Aorta (tissue), 5 donors: ENCODE measurements around the gene SLC16A10. TPM values are rescaled to one million over a fixed set of nuclear protein-coding genes. Genes with fewer than 3 reads are reported as not detected.
"Not testable (repeated sequence)": the region's sequence is repeated elsewhere in the genome, so short reads cannot be mapped to it uniquely, and the experiment has no call there.

Experiments used
- ATAC-seq: fragments of 200-7000 bp; cut with Tn5 transposase; one replicate; pipeline ENCODE4 v1.9.1; 2022; ENCODE audit warnings: moderate library complexity; ENCODE audit not compliant: low FRiP score
- DNase-seq, 2 donors: peaks; one replicate each; pipeline ENCODE4 v3.0.0-alpha.2; 2020
- H3K27ac ChIP-seq, 2 donors: one replicate each; pipeline ENCODE4 v1.5.1; 2013; ENCODE audit warnings: low read length in 2 of 2, mild to moderate bottlenecking in 2 of 2, moderate library complexity in 2 of 2, control low read depth in 1 of 2, inconsistent platforms in 1 of 2, low read depth in 1 of 2
- H3K27me3 ChIP-seq, 2 donors: one replicate each; pipeline ENCODE4 v1.6.1; 2013; ENCODE audit warnings: control low read depth in 1 of 2, low read length in 1 of 2, mild to moderate bottlenecking in 1 of 2, moderate library complexity in 1 of 2; ENCODE audit not compliant: insufficient read depth in 2 of 2, control insufficient read depth in 1 of 2
- H3K36me3 ChIP-seq, 2 donors: one replicate each; pipeline ENCODE4 v1.6.1; 2013; ENCODE audit warnings: control low read depth in 1 of 2, low read length in 1 of 2, mild to moderate bottlenecking in 1 of 2; ENCODE audit not compliant: insufficient read depth in 2 of 2, control insufficient read depth in 1 of 2
- H3K4me1 ChIP-seq, 2 donors: one replicate each; pipeline ENCODE4 v1.6.1; 2013; ENCODE audit warnings: low read length in 2 of 2, control low read depth in 1 of 2, mild to moderate bottlenecking in 1 of 2, moderate library complexity in 1 of 2; ENCODE audit not compliant: insufficient read depth in 2 of 2, control insufficient read depth in 1 of 2
- H3K4me3 ChIP-seq, 2 donors: one replicate each; pipeline ENCODE4 v1.5.1; 2013; ENCODE audit warnings: low read length in 2 of 2, control low read depth in 1 of 2, mild to moderate bottlenecking in 1 of 2
- H3K9me3 ChIP-seq: one replicate; pipeline ENCODE4 v1.6.1; 2013; ENCODE audit warnings: mild to moderate bottlenecking, low read length; ENCODE audit not compliant: control insufficient read depth
- WGBS, 2 donors: extraction: QIAGEN DNeasy Blood & Tissue Kit; methylation state at CpG; one replicate each; pipeline ENCODE4 v1.1.7; 2013; 5-methylcytosine and 5-hydroxymethylcytosine counted together
- intact Hi-C, 2 donors: fragments of 100-400 bp; cut with DNase I; formaldehyde crosslinking; loops; one replicate each; pipeline versions ENCODE4 v1.14.2 to v1.15.0; 2022
- polyA plus RNA-seq, 2 donors: library from polyadenylated mRNA; stranded (reverse); fragments of 200-250 nt; gene quantifications; one replicate each; pipeline ENCODE4 v1.2.3, GENCODE V29; 2013
- total RNA-seq, 2 donors: library from RNA; stranded (reverse); fragmentation: NEBNext Ultra II Directional; extraction: Animal tissue kit (Norgen Biotek cat#: 25700); gene quantifications; one replicate each; pipeline ENCODE4 v1.2.1, GENCODE V29; 2021
- donor health status: healthy with polysubstance abuse.
- donor health status: Bipolar disorder and iron deficiency.
- donor health status: DM: no; HTN: no; CAD: no.
- donor health status: DM: no; HTN: no; CAD: no.
- donor health status: DM: yes; HTN: yes; CAD: no.

Gene SLC16A10
- total and polyA plus RNA-seq, 4 donors: 0.05 to 13.1 (median 9.0) TPM

DNA sequence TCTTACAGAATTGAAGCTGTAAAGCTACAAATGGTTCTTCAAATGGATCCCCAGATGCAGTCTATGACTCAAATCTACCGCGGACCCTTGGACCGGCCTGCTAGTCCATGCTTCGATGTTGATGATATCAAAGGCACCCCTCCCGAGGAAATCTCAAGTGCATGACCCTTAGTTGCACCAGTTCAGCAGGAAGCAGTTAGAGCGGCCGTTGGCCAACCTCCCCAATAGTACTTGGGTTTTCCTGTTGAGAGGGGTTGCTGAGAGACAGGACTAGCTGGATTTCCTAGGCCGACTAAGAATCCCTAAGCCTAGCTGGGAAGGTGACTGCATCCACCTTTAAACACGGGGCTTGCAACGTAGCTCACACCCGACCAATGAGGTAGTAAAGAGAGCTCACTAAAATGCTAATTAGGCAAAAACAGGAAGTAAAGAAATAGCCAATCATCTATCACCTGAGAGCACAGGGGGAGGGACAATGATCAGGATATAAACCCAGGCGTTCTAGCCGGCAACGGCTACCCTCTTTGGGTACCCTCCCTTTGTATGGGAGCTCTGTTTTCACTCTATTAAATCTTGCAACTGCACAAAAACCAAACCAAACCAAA, 50.3 kb downstream of the SLC16A10 start:
- H3K4me1 ChIP-seq, H3K4me3 ChIP-seq, H3K9me3 ChIP-seq, DNase-seq, H3K27ac ChIP-seq, H3K27me3 ChIP-seq, ATAC-seq, intact Hi-C loops, H3K36me3 ChIP-seq: not testable (repeated sequence)
- WGBS, 2 donors: 89% methylated on average over 14 of the region's 14 CpGs

DNA sequence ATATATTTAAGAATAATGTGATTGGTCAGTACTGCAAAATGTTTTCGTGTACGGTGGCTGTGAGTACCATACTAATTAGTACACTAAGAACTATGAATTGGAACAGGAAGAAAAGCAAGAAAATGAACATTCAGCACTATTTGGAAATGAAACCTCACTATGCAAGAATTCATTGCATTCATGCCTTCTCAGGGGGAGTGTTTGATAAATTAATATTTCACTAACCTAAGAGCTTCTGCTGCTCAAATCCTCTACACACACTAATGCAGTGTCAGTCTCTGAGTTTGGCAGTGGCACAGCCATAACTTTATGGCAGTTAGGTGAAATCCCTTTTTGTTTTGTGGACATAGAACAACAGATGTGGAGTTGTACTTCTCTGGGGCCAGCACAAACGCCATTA, 60.1 kb downstream of the SLC16A10 start:
- peaks cover 1% of the 10 kb centered on the region for H3K9me3 ChIP-seq
- no peak overlapping the region for H3K27ac ChIP-seq
- no peaks in the 10 kb centered on the region for H3K27me3 ChIP-seq
- DNase-seq (no peak), ATAC-seq (no peak)
- intact Hi-C loops: no loop called here
- no peaks in the 10 kb centered on the region for H3K36me3 ChIP-seq
- 73 to 76% methylated on average over 3 of the region's 3 CpGs for WGBS, 2 donors
- H3K4me1 ChIP-seq: no peaks in the 10 kb centered on the region
- H3K4me3 ChIP-seq: no peak overlapping the region

DNA sequence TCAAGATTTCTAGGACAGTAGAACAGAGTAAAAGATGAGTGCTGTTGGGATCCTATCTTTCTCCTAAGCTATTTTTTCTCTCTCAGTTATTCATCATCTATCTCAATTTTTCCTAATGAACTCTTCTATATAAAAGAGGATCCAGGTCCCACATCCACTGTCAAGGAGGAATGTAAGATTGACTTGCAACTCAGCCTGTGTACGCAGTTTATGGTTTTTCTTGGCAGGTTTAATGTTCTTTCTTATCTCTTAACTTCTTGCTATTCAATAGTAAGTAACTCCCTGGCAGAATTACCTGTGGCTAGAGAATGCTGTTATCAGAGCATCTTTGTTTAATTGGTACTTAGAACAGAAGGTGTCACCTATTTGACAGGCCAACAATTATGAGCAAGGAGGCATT, 60.8 kb downstream of the SLC16A10 start:
- peaks cover 1% of the 10 kb centered on the region for H3K9me3 ChIP-seq
- intact Hi-C loops: no loop called here
- no peaks in the 10 kb centered on the region for H3K36me3 ChIP-seq
- no peak overlapping the region for H3K4me3 ChIP-seq
- WGBS, 2 donors: 43 to 53% methylated on average over 1 of the region's 1 CpG
- ATAC-seq: no peak
- no peak overlapping the region for H3K27ac ChIP-seq
- H3K4me1 ChIP-seq: no peaks in the 10 kb centered on the region
- no peak for DNase-seq
- no peaks in the 10 kb centered on the region for H3K27me3 ChIP-seq

DNA sequence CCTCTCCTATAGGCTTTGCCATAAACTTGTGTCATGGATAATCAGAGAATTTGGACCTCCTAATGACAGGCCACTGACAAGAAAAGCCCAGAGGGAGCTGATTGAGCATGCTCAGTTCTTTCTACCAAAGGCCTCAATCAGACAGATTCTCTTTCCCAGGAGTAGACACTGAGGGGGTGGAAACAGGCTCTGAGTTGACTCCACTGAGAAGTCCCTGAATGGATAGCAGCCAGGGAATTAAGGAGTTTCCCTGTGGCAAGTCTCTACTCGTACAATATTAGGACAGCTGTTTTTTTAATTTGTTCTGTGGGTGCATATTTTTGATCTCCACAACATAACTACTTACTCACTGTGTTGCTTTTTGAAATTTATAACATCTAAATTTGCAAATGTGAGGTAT, 63.3 kb downstream of the SLC16A10 start:
- Histone ChIP-seq H3K27ac (no peak overlapping the region), H3K4me3 (no peak overlapping the region), H3K36me3 (no peaks in the 10 kb centered on the region), H3K27me3 (no peaks in the 10 kb centered on the region), H3K4me1 (no peaks in the 10 kb centered on the region), H3K9me3 (peaks cover 1% of the 10 kb centered on the region)
- intact Hi-C loops: no loop called here
- no peak for DNase-seq
- ATAC-seq: no peak
- WGBS, 2 donors: 26 to 31% methylated on average over 1 of the region's 1 CpG

DNA sequence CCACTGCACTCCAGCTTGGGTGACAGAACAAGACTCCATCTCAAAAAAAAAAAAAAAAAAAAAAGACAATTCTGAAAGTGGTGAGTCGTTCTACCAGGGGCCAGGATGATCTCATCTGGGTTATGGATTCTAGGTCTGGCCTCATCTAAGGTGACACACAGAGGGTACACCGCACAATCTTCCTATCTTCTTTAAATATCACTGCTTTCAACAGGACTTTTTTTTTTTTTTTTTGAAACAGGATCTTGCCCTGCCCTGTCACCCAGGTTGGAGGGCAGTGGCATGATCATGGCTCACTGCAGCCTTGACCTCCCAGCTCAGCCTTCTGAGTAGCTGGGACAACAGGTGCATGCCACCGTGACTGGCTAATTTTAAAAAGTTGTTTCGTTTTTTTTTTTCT, 67.7 kb downstream of the SLC16A10 start:
- H3K4me1 ChIP-seq: no peaks in the 10 kb centered on the region
- no peak for ATAC-seq

DNA sequence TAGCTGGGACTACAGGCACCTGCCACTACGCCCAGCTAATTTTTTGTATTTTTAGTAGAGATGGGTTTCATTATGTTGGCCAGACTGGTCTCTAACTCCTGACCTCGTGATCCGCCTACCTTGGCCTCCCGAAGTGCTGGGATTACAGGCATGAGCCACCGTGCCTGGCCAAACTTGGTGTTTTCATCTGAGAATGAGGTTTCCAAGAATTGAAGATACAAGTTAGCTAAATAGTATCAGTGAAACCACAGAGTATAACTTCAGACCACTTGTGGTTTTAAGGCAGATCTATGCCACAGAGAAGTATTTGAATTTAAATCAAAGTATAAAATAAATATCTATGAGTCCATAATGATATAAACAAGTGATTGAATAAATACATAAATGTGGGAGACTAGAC, 70.1 kb downstream of the SLC16A10 start:
- no peaks in the 10 kb centered on the region for H3K4me1 ChIP-seq
- WGBS, 2 donors: 86 to 90% methylated on average over 5 of the region's 5 CpGs
- H3K9me3 ChIP-seq: no peaks in the 10 kb centered on the region
- no peaks in the 10 kb centered on the region for H3K27me3 ChIP-seq
- no peak overlapping the region for H3K4me3 ChIP-seq
- no peak overlapping the region for H3K27ac ChIP-seq
- ATAC-seq (no peak), DNase-seq (no peak)
- no peaks in the 10 kb centered on the region for H3K36me3 ChIP-seq
- intact Hi-C loops: no loop called here

More for the DNA sequence above, 67.7 kb downstream of the SLC16A10 start:
- no peak for DNase-seq
- WGBS, 2 donors: 86 to 87% methylated on average over 4 of the region's 4 CpGs
- Histone ChIP-seq H3K36me3 (no peaks in the 10 kb centered on the region), H3K9me3 (peaks cover 1% of the 10 kb centered on the region), H3K27me3 (no peaks in the 10 kb centered on the region), H3K27ac (no peak overlapping the region), H3K4me3 (no peak overlapping the region)
- intact Hi-C loops: no loop called here

DNA sequence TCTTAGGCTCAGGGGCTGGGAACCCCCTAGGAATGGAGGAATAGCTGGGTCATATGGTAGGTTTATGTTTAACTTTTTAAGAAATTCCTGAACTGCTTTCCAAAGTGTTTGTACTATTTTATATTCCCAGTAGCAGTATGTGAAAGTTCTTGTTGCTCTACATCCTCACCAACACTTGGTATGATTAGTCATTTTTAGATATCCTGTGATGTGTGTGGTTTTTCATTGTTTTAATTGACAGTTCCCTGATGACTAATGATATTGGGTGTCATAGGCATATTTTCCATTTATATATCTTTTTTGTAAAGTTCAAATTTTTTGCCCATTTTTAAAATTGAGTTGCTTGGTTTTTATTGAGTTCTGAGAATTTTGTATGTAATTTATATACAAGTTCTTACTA, 72.3 kb downstream of the SLC16A10 start:
- no peaks in the 10 kb centered on the region for H3K36me3 ChIP-seq
- no peaks in the 10 kb centered on the region for H3K9me3 ChIP-seq
- no peak overlapping the region for H3K4me3 ChIP-seq
- H3K4me1 ChIP-seq: no peaks in the 10 kb centered on the region
- no peaks in the 10 kb centered on the region for H3K27me3 ChIP-seq
- DNase-seq (no peak), ATAC-seq (no peak)
- intact Hi-C loops: no loop called here
- H3K27ac ChIP-seq: no peak overlapping the region

DNA sequence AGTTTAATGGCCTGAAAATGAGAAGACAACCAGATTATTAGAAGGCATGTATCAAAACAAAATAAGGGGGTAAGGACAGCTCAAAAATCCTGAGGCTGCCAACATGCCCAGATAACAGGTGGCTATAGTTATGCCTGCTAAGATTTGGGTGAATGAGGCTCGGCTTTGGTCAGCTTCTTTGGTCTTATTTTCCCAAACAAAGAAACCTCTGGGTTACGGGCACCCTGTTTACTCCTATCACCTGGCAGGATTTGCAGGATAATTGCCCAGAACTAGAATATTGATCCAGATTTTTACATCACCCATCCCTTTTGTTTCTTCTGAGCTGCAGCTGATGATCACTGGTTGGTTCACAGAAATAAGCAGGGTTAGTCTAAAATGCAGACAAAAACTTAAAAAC, 74.3 kb downstream of the SLC16A10 start:
- no peaks in the 10 kb centered on the region for H3K36me3 ChIP-seq
- H3K4me1 ChIP-seq: no peaks in the 10 kb centered on the region
- ATAC-seq: no peak
- no peak overlapping the region for H3K27ac ChIP-seq
- no peaks in the 10 kb centered on the region for H3K27me3 ChIP-seq
- H3K9me3 ChIP-seq: no peaks in the 10 kb centered on the region
- intact Hi-C loops: no loop called here
- no peak overlapping the region for H3K4me3 ChIP-seq
- no peak for DNase-seq
- WGBS, 2 donors: 97% methylated on average over 2 of the region's 2 CpGs

DNA sequence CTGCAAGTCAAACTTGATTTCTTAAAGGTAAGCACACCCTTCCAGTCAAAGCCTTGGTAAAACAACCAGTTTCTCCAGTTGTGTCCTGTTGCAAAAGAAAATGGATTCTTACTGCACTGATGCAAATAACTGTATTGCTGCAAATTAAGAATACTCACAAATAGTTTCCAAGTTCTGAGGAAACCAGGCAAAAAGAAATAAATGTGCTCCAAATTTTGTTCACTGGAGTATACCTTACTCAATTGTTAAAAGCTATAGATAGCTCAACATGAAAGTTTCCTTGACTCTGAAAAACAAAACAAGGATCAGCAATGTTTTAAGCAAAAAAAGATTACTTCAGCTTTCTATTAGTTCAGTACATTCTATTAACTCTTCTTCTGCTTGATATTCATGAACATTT, 75.2 kb downstream of the SLC16A10 start:
- intact Hi-C loops: no loop called here
- Histone ChIP-seq H3K4me1 (no peaks in the 10 kb centered on the region), H3K9me3 (no peaks in the 10 kb centered on the region), H3K27me3 (no peaks in the 10 kb centered on the region), H3K4me3 (no peak overlapping the region), H3K36me3 (no peaks in the 10 kb centered on the region), H3K27ac (no peak overlapping the region)
- DNase-seq (no peak), ATAC-seq (no peak)
